Panc1 (cell line): ENCODE results near the gene PLIN4. TPM values are rescaled to one million over a fixed set of nuclear protein-coding genes. Genes with fewer than 3 reads are reported as not detected.
"Not testable (repeated sequence)": the region's sequence is repeated elsewhere in the genome, so short reads cannot be mapped to it uniquely, and the experiment has no call there.

Experiments used
- ATAC-seq: fragments of 200-7000 bp; cut with Tn5 transposase; 2 replicates; pipeline ENCODE4 v1.9.1; 2020; ENCODE audit warnings: mild to moderate bottlenecking, moderate library complexity
- BruUV-seq: library from RNA; stranded (reverse); fragments of 400-500 nt; replicated peaks from 2 replicates; lab custom pipeline; 2021; lab: Mats Ljungman, UMichigan
- CTCF ChIA-PET: fragments of 300-600 bp; sonication (Branson Sonifier 250); formaldehyde crosslinking; loops from one replicate; lab custom pipeline; 2022; ENCODE audit warnings: antibody characterized with exemption; lab: Charles Lee
- POLR2A ChIA-PET: fragments of 300-600 bp; sonication (Branson Sonifier 250); formaldehyde crosslinking; loops from one replicate; lab custom pipeline; 2022; ENCODE audit warnings: antibody characterized with exemption; lab: Charles Lee
- DNase-seq: peaks from one replicate; pipeline ENCODE4 v3.0.0-alpha.2; 2010; ENCODE audit warnings: low read depth, low spot score
- H3K27ac ChIP-seq: 2 replicates; pipeline ENCODE4 v1.5.1; 2011; ENCODE audit warnings: mild to moderate bottlenecking, low read length, inconsistent platforms
- H3K27me3 ChIP-seq: fragments of 200-500 bp; sonication (Bioruptor generic); 2 replicates; pipeline ENCODE4 v1.6.0; 2014; ENCODE audit warnings: low read length, inconsistent platforms; ENCODE audit not compliant: control insufficient read depth, insufficient read depth
- H3K36me3 ChIP-seq: fragments of 200-500 bp; sonication (Bioruptor generic); 2 replicates; pipeline ENCODE4 v1.5.1; 2014; ENCODE audit warnings: inconsistent platforms, mild to moderate bottlenecking, low read length, moderate library complexity; ENCODE audit not compliant: control insufficient read depth, insufficient read depth
- H3K4me1 ChIP-seq: 2 replicates; pipeline ENCODE4 v1.5.1; 2011; ENCODE audit warnings: inconsistent platforms, mild to moderate bottlenecking, low read length, moderate library complexity; ENCODE audit not compliant: control insufficient read depth, insufficient read depth
- H3K4me3 ChIP-seq, 2 experiments: 2 replicates each; pipeline ENCODE4 v1.5.1; 2011 to 2012; ENCODE audit warnings: low read depth in 2 of 2, low read length in 2 of 2, mild to moderate bottlenecking in 2 of 2, inconsistent platforms in 1 of 2, moderate library complexity in 1 of 2
- H3K9me3 ChIP-seq: fragments of 200-500 bp; sonication (Bioruptor generic); 2 replicates; pipeline ENCODE4 v1.5.1; 2014; ENCODE audit warnings: low read depth, mild to moderate bottlenecking, inconsistent platforms, low read length, moderate library complexity; ENCODE audit not compliant: control insufficient read depth, insufficient read depth
- POLR2AphosphoS5 ChIP-seq: IDR thresholded peaks from 2 replicates; pipeline ENCODE4 v1.6.1; 2012; ENCODE audit warnings: mild to moderate bottlenecking, low read depth, low read length, moderate library complexity
- SIN3A ChIP-seq: IDR thresholded peaks from 2 replicates; pipeline ENCODE4 v1.6.1; 2012; ENCODE audit warnings: low read depth, mild to moderate bottlenecking, low read length, moderate library complexity, borderline replicate concordance; ENCODE audit not compliant: insufficient read depth
- TCF7L2 ChIP-seq: IDR thresholded peaks from 2 replicates; pipeline ENCODE4 v1.6.1; 2011; ENCODE audit warnings: mild to moderate bottlenecking, low read depth, low read length, inconsistent platforms
- in situ Hi-C: cut with HindIII; loops from 2 replicates; pipeline ENCODE4 v1.10.0; 2016; ENCODE audit warnings: low sequenced_read_pairs, low pct_unique_long_range_greater_than_20kb
- intact Hi-C: fragments of 100-400 bp; cut with micrococcal nuclease; formaldehyde crosslinking; loops from one replicate; pipeline ENCODE4 v1.10.0; 2022; ENCODE audit not compliant: unreplicated experiment
- total RNA-seq: library from RNA; stranded (reverse); gene quantifications from one replicate; pipeline ENCODE4 v1.2.1, GENCODE V29; 2021; ENCODE audit not compliant: unreplicated experiment
- TF ChIP-seq, protein P1 (sequence below), 2 experiments: IDR thresholded peaks; 2 replicates each; pipeline ENCODE4 v1.6.1; 2011 to 2012; ENCODE audit warnings: low read depth in 2 of 2, control low read depth in 1 of 2, low read length in 1 of 2, mild to moderate bottlenecking in 1 of 2, moderate library complexity in 1 of 2; ENCODE audit not compliant: insufficient read depth in 1 of 2
- TF ChIP-seq, protein P2 (sequence below): fragments of 450-650 bp; IDR thresholded peaks from 2 replicates; pipeline ENCODE4 v1.5.1; 2017; ENCODE audit warnings: mild to moderate bottlenecking

Gene PLIN4
- total RNA-seq, 1 experiment from 2014 or later: 10.2 TPM

- POLR2A ChIA-PET, H3K27me3 ChIP-seq, H3K4me1 ChIP-seq, ATAC-seq, intact Hi-C loops, in situ Hi-C loops, CTCF ChIA-PET, H3K36me3 ChIP-seq, H3K4me3 ChIP-seq, BruUV-seq, H3K9me3 ChIP-seq, H3K27ac ChIP-seq, DNase-seq: not testable (repeated sequence)
These were observed 43.8 kb upstream of the PLIN4 start for GRCh38 chr19:4562085-4562484.

DNA sequence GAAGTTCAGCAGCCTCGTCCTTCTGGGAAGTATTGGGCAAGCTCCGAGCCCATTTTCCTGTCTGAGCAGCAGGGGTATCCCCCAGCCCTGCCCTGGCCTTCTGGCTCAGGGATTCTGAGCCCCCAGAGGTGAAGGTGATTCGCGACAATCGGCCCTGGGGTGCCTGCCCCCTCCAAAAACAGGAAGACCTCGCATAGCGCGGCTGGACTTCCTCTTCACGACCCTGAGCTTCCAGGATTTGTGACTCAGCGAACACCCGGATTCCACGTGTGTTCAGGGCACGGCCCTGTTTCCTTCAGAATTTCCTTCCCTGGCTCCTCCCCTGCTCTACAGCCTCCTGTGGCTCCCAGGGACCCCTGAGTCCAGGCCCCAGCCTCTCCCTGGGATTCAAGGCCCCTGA, 41.3 kb upstream of the PLIN4 start, which contains the start of gene SEMA6B:
Gene SEMA6B, minus strand, starts transcription at position 116 of the 400 bp plus-strand sequence. CDS start 1,227 bp downstream, outside the sequence.
- BruUV-seq: no TSS peak
- ATAC-seq: no peak
- no peak within 1 kb of the TSS for H3K27ac ChIP-seq
- ChIA-PET CTCF (interaction anchor here (0.6 to 0.7 kb wide), 2 partner anchors 33 to 69 kb away, joined by 4 read pairs; no protein-coding TSS in a partner anchor), POLR2A (no interaction called here)
- TF ChIP-seq TCF7L2 (no peak), SIN3A (no peak), POLR2AphosphoS5 (no peak)
- TF ChIP-seq, protein P1, sequence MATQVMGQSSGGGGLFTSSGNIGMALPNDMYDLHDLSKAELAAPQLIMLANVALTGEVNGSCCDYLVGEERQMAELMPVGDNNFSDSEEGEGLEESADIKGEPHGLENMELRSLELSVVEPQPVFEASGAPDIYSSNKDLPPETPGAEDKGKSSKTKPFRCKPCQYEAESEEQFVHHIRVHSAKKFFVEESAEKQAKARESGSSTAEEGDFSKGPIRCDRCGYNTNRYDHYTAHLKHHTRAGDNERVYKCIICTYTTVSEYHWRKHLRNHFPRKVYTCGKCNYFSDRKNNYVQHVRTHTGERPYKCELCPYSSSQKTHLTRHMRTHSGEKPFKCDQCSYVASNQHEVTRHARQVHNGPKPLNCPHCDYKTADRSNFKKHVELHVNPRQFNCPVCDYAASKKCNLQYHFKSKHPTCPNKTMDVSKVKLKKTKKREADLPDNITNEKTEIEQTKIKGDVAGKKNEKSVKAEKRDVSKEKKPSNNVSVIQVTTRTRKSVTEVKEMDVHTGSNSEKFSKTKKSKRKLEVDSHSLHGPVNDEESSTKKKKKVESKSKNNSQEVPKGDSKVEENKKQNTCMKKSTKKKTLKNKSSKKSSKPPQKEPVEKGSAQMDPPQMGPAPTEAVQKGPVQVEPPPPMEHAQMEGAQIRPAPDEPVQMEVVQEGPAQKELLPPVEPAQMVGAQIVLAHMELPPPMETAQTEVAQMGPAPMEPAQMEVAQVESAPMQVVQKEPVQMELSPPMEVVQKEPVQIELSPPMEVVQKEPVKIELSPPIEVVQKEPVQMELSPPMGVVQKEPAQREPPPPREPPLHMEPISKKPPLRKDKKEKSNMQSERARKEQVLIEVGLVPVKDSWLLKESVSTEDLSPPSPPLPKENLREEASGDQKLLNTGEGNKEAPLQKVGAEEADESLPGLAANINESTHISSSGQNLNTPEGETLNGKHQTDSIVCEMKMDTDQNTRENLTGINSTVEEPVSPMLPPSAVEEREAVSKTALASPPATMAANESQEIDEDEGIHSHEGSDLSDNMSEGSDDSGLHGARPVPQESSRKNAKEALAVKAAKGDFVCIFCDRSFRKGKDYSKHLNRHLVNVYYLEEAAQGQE (IDR thresholded peaks at IDR 0.05; ENCODE audit: insufficient read depth in 1 of 2, low read depth in 2 of 2, low read length in 1 of 2): no peak
- TF ChIP-seq, protein P2, sequence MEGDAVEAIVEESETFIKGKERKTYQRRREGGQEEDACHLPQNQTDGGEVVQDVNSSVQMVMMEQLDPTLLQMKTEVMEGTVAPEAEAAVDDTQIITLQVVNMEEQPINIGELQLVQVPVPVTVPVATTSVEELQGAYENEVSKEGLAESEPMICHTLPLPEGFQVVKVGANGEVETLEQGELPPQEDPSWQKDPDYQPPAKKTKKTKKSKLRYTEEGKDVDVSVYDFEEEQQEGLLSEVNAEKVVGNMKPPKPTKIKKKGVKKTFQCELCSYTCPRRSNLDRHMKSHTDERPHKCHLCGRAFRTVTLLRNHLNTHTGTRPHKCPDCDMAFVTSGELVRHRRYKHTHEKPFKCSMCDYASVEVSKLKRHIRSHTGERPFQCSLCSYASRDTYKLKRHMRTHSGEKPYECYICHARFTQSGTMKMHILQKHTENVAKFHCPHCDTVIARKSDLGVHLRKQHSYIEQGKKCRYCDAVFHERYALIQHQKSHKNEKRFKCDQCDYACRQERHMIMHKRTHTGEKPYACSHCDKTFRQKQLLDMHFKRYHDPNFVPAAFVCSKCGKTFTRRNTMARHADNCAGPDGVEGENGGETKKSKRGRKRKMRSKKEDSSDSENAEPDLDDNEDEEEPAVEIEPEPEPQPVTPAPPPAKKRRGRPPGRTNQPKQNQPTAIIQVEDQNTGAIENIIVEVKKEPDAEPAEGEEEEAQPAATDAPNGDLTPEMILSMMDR: no peak
- H3K27me3 ChIP-seq: no peaks in the 10 kb centered on the region
- H3K4me3 ChIP-seq: no peak within 1 kb of the TSS
- intact Hi-C loops (no loop called here), in situ Hi-C loops (no loop called here)
- H3K9me3 ChIP-seq: no peaks in the 10 kb centered on the region
- no peaks in the 10 kb centered on the region; the same call in 1 of the 2 replicates for H3K4me1 ChIP-seq
- no peak for DNase-seq
- H3K36me3 ChIP-seq: no peaks in the 10 kb centered on the region
